ENCODE results near the gene RC3H2. TPM values are rescaled to one million over a fixed set of nuclear protein-coding genes. Genes with fewer than 3 reads are reported as not detected.
"Not testable (repeated sequence)": the region's sequence is repeated elsewhere in the genome, so short reads cannot be mapped to it uniquely, and the experiment has no call there.

Gene RC3H2
- total and polyA plus RNA-seq, 9 donors = 10.2 to 40.9 (median 31.7) TPM

- Histone ChIP-seq H3K4me3 (no peak overlapping the region), H3K36me3 (no peaks in the 10 kb centered on the region), H3K27me3 (no peaks in the 10 kb centered on the region), H3K27ac (no peak overlapping the region), H3K4me1 (ENCODE audit: insufficient read depth) (no peaks in the 10 kb centered on the region), H3K9me3 (no peaks in the 10 kb centered on the region)
- intact Hi-C loops (cut with DNase I) = loop anchor here in 1 of 4 donors (5.0 kb wide), 1 partner anchor 350 kb away; no protein-coding TSS in a partner anchor
- no peak for TF ChIP-seq POLR2A (IDR thresholded peaks at IDR 0.05)
- TF ChIP-seq EP300 (IDR thresholded peaks at IDR 0.05) = no peak
- TF ChIP-seq CTCF (IDR thresholded peaks at IDR 0.05) = no peak
- no peak for DNase-seq
- 64 to 67% (median 64%) methylated on average over 4 of the region's 4 CpGs for WGBS, 3 donors
These were observed 92.4 kb downstream of the RC3H2 start for GRCh38 chr9:122812736-122813135.

- Histone ChIP-seq H3K9me3 (no peaks in the 10 kb centered on the region), H3K27me3 (no peaks in the 10 kb centered on the region), H3K4me3 (no peak overlapping the region), H3K4me1 (ENCODE audit: insufficient read depth) (no peaks in the 10 kb centered on the region), H3K27ac (no peak overlapping the region), H3K36me3 (no peaks in the 10 kb centered on the region)
- TF ChIP-seq EP300 (IDR thresholded peaks at IDR 0.05) (no peak), POLR2A (IDR thresholded peaks at IDR 0.05) (no peak), CTCF (IDR thresholded peaks at IDR 0.05) (peak in 2 of 3 donors; percentile 72 to 78)
- intact Hi-C loops (cut with DNase I) = loop anchor here in 1 of 4 donors (5.0 kb wide), 1 partner anchor 348 kb away; no protein-coding TSS in a partner anchor
- 2 to 5% (median 5%) methylated on average over 8 of the region's 8 CpGs for WGBS, 3 donors
- DNase-seq = peak; percentile 44 to 81 (median 74)
These were observed 94.7 kb downstream of the RC3H2 start for GRCh38 chr9:122810306-122810946.

- not testable (repeated sequence) for H3K4me3 ChIP-seq; H3K36me3 ChIP-seq; H3K9me3 ChIP-seq; H3K4me1 ChIP-seq (ENCODE audit: insufficient read depth); DNase-seq; H3K27ac ChIP-seq; H3K27me3 ChIP-seq
- intact Hi-C loops (cut with DNase I) = loop anchor here in 2 of 4 donors (10.0 kb wide), 3 partner anchors 334 to 684 kb away; partner anchors contain the start of gene OR1J1 (in 1 of the 2)
- 75 to 78% (median 77%) methylated on average over 7 of the region's 7 CpGs for WGBS, 3 donors
These were observed 95.9 kb downstream of the RC3H2 start for GRCh38 chr9:122809261-122809660.

- no peak for TF ChIP-seq CTCF (IDR thresholded peaks at IDR 0.05)
- no peak for TF ChIP-seq EP300 (IDR thresholded peaks at IDR 0.05)
- no peak for TF ChIP-seq POLR2A (IDR thresholded peaks at IDR 0.05)
- Histone ChIP-seq H3K27me3 (no peaks in the 10 kb centered on the region), H3K36me3 (no peaks in the 10 kb centered on the region), H3K4me1 (ENCODE audit: insufficient read depth) (no peaks in the 10 kb centered on the region), H3K4me3 (no peak overlapping the region), H3K9me3 (no peaks in the 10 kb centered on the region), H3K27ac (no peak overlapping the region)
- WGBS, 3 donors = 88 to 94% (median 93%) methylated on average over 3 of the region's 3 CpGs
- intact Hi-C loops (cut with DNase I) = loop anchor here in 2 of 4 donors (10.0 kb wide), 3 partner anchors 333 to 683 kb away; partner anchors contain the start of gene OR1J1 (in 1 of the 2)
- no peak for DNase-seq
These were observed 97.0 kb downstream of the RC3H2 start for GRCh38 chr9:122808141-122808540.

GRCh38 chr9:122807271-122807900 lies 97.8 kb downstream of the RC3H2 start:
- H3K9me3 ChIP-seq = no peaks in the 10 kb centered on the region
- H3K4me3 ChIP-seq = no peak overlapping the region
- H3K36me3 ChIP-seq = no peaks in the 10 kb centered on the region
- no peaks in the 10 kb centered on the region for H3K27me3 ChIP-seq
- DNase-seq = no peak
- WGBS, 3 donors = 61 to 93% (median 68%) methylated on average over 1 of the region's 1 CpG
- intact Hi-C loops (cut with DNase I) = loop anchor here in 2 of 4 donors (10.0 kb wide), 3 partner anchors 333 to 683 kb away; partner anchors contain the start of gene OR1J1 (in 1 of the 2)
- TF ChIP-seq CTCF (IDR thresholded peaks at IDR 0.05) (no peak), POLR2A (IDR thresholded peaks at IDR 0.05) (no peak), EP300 (IDR thresholded peaks at IDR 0.05) (no peak)
- H3K27ac ChIP-seq = no peak overlapping the region
- no peaks in the 10 kb centered on the region for H3K4me1 ChIP-seq (ENCODE audit: insufficient read depth)
